GM12878 (cell line): ENCODE results near the gene ST7. TPM values are rescaled to one million over a fixed set of nuclear protein-coding genes. Genes with fewer than 3 reads are reported as not detected.

Source experiments
- ATAC-seq: fragments of 200-7000 bp; cut with Tn5 transposase; 3 replicates; pipeline ENCODE4 v1.9.1; 2020; ENCODE audit warnings: mild to moderate bottlenecking, moderate library complexity
- BruUV-seq: library from RNA; stranded (reverse); fragments of 400-500 nt; replicated peaks from 2 replicates; lab custom pipeline; 2021; lab: Mats Ljungman, UMichigan
- CTCF ChIA-PET: fragments of 300-600 bp; sonication (Branson Sonifier 250); formaldehyde crosslinking; extraction: SDS; loops from one replicate; lab custom pipeline; 2021; ENCODE audit warnings: inconsistent platforms; lab: Yijun Ruan, JAX
- POLR2A ChIA-PET: fragments of 350-600 bp; formaldehyde crosslinking; extraction: SDS; loops from one replicate; lab custom pipeline; 2021; ENCODE audit warnings: inconsistent platforms; lab: Charles Lee
- RAD21 ChIA-PET: fragments of 300-600 bp; sonication (Branson Sonifier 250); formaldehyde crosslinking; loops from one replicate; lab custom pipeline; 2023; ENCODE audit warnings: antibody characterized with exemption; ENCODE audit not compliant: unreplicated experiment; lab: Charles Lee
- SMC1A ChIA-PET: fragments of 300-600 bp; sonication (Branson Sonifier 250); formaldehyde crosslinking; loops from one replicate; lab custom pipeline; 2023; ENCODE audit not compliant: unreplicated experiment, uncharacterized antibody; lab: Charles Lee
- DNase-seq: peaks from one replicate; pipeline ENCODE4 v3.0.0-alpha.2; 2011; ENCODE audit warnings: low read depth, low spot score
- FAIRE-seq: peaks from 3 replicates; lab custom pipeline; 2011; peaks lifted over from hg19 to GRCh38; lab: Jason Lieb, UNC
- H2AFZ ChIP-seq: 2 replicates; pipeline ENCODE4 v1.6.0; 2011; ENCODE audit warnings: low read depth, low read length, control low read depth; ENCODE audit not compliant: control insufficient read depth
- H3K27ac ChIP-seq: 2 replicates; pipeline ENCODE4 v1.5.1; 2011; ENCODE audit warnings: control low read depth; ENCODE audit not compliant: control insufficient read depth, insufficient read depth
- H3K27me3 ChIP-seq, 2 experiments: replicated peaks in 1 of 2; 2 replicates each; pipeline versions ENCODE4 v1.6.0 to v1.6.1; 2011; ENCODE audit warnings: low read length in 1 of 2; ENCODE audit not compliant: control insufficient read depth in 2 of 2, insufficient read depth in 2 of 2
- H3K36me3 ChIP-seq, 2 experiments: 2 replicates each; pipeline ENCODE4 v1.5.1; 2011; ENCODE audit warnings: low read length in 1 of 2; ENCODE audit not compliant: control insufficient read depth in 2 of 2, insufficient read depth in 2 of 2
- H3K4me1 ChIP-seq: 2 replicates; pipeline ENCODE4 v1.6.1; 2011; ENCODE audit warnings: mild to moderate bottlenecking, low read length, moderate library complexity, mixed read lengths; ENCODE audit not compliant: control insufficient read depth, insufficient read depth
- H3K4me2 ChIP-seq: 2 replicates; pipeline ENCODE4 v1.6.0; 2011; ENCODE audit warnings: control low read depth; ENCODE audit not compliant: control insufficient read depth, insufficient read depth
- H3K4me3 ChIP-seq: fragments of 200-600 bp; sonication (generic); 2 replicates; pipeline ENCODE4 v1.5.1; 2016
- H3K79me2 ChIP-seq: 2 replicates; pipeline ENCODE4 v1.6.0; 2011; ENCODE audit warnings: low read length; ENCODE audit not compliant: control insufficient read depth, insufficient read depth
- H3K9ac ChIP-seq: 2 replicates; pipeline ENCODE4 v1.8.0; 2011; ENCODE audit warnings: low read length, control low read depth, mixed read lengths; ENCODE audit not compliant: control insufficient read depth, insufficient read depth
- H3K9me3 ChIP-seq: replicated peaks from 3 replicates; pipeline ENCODE4 v1.5.1; 2011; ENCODE audit warnings: mild to moderate bottlenecking, low read length; ENCODE audit not compliant: control insufficient read depth, insufficient read depth
- H4K20me1 ChIP-seq: 2 replicates; pipeline ENCODE4 v1.6.0; 2011; ENCODE audit not compliant: control insufficient read depth, insufficient read depth
- BCL11A ChIP-seq: IDR thresholded peaks from 2 replicates; pipeline ENCODE4 v1.6.1; 2011; ENCODE audit warnings: low read depth, low read length
- BRCA1 ChIP-seq: IDR thresholded peaks from 2 replicates; pipeline ENCODE4 v1.6.1; 2011; ENCODE audit warnings: low read depth, low read length, improper control_type of control experiment
- CREM ChIP-seq: IDR thresholded peaks from 2 replicates; pipeline ENCODE4 v1.6.1; 2014; ENCODE audit warnings: antibody characterized with exemption, low read depth
- GATAD2B ChIP-seq: fragments of 450-650 bp; conservative IDR thresholded peaks from 2 replicates; pipeline ENCODE4 v1.6.1; 2017; ENCODE audit warnings: low read depth, mild to moderate bottlenecking, moderate library complexity
- HDAC2 ChIP-seq: fragments of 200-600 bp; sonication (generic); IDR thresholded peaks from 2 replicates; pipeline ENCODE4 v1.6.1; 2017
- MXI1 ChIP-seq: fragments of 150-350 bp; IDR thresholded peaks from 2 replicates; pipeline ENCODE4 v1.6.1; 2011; ENCODE audit warnings: low read depth, mild to moderate bottlenecking, inconsistent platforms, low read length, improper control_type of control experiment
- NBN ChIP-seq: fragments of 450-650 bp; IDR thresholded peaks from 2 replicates; pipeline ENCODE4 v1.6.1; 2016
- NFYB ChIP-seq: IDR thresholded peaks from 2 replicates; pipeline ENCODE4 v1.6.1; 2011; ENCODE audit warnings: low read depth, mild to moderate bottlenecking, low read length, improper control_type of control experiment, moderate library complexity; ENCODE audit not compliant: insufficient read depth
- NR2C1 ChIP-seq: fragments of 450-650 bp; IDR thresholded peaks from 2 replicates; pipeline ENCODE4 v1.6.1; 2017; ENCODE audit warnings: antibody characterized with exemption, mild to moderate bottlenecking, moderate library complexity
- RAD51 ChIP-seq: fragments of 450-650 bp; IDR thresholded peaks from 2 replicates; pipeline ENCODE4 v1.6.1; 2016; ENCODE audit warnings: moderate library complexity, mild to moderate bottlenecking, inconsistent platforms
- SMC3 ChIP-seq: IDR thresholded peaks from 2 replicates; pipeline ENCODE4 v1.6.1; 2011; ENCODE audit warnings: low read length, improper control_type of control experiment, borderline replicate concordance
- SREBF2 ChIP-seq: IDR thresholded peaks from 2 replicates; pipeline ENCODE4 v1.6.1; 2012; ENCODE audit warnings: mild to moderate bottlenecking, low read length
- STAT3 ChIP-seq: IDR thresholded peaks from 2 replicates; pipeline ENCODE4 v1.6.1; 2011; ENCODE audit warnings: low read depth, low read length, improper control_type of control experiment
- WRNIP1 ChIP-seq: IDR thresholded peaks from 2 replicates; pipeline ENCODE4 v1.6.1; 2011; ENCODE audit warnings: low read depth, low read length, improper control_type of control experiment, borderline replicate concordance
- WGBS: methylation state at CpG from one replicate; pipeline ENCODE4 v1.1.6; 2016; ENCODE audit warnings: low lambda C conversion rate; ENCODE audit not compliant: insufficient replicate concordance, insufficient coverage; ENCODE audit errors: missing lambda C conversion rate; 5-methylcytosine and 5-hydroxymethylcytosine counted together
- in situ Hi-C: fragments of 300-500 bp; cut with MboI; formaldehyde crosslinking; loops from 9 replicates; pipeline ENCODE4 v1.14.3; 2018; ENCODE audit warnings: mixed read lengths
- intact Hi-C: fragments of 100-400 bp; cut with micrococcal nuclease; formaldehyde crosslinking; loops from one replicate; pipeline ENCODE4 v1.14.2; 2022; ENCODE audit not compliant: unreplicated experiment
- polyA plus RNA-seq, 11 experiments: library from polyadenylated mRNA; depleted of rRNA in 4 of 11; unstranded in 6 of 11; stranded (reverse) in 5 of 11; fragments of >200 nt; fragmentation: Nextera tagmentation in 4 of 11; fragmentation: Illumina TruSeq in 1 of 11; extraction: Ambion mirVana in 4 of 11; extraction: Trizol in 1 of 11; gene quantifications; 1 replicate in 1 of 11; 2 replicates in 10 of 11; pipeline versions ENCODE4 v1.2.1 to v1.2.3, GENCODE V29; 2011 to 2016; ENCODE audit warnings: inconsistent platforms in 2 of 11, missing spikeins in 2 of 11, low read depth in 1 of 11
- total RNA-seq, 4 experiments: library from RNA; depleted of rRNA in 3 of 4; stranded (reverse); fragments of >200 nt in 3 of 4; fragmentation: Illumina TruSeq in 1 of 4; extraction: Trizol in 1 of 4; gene quantifications; 2 replicates each; pipeline versions ENCODE4 v1.2.1 to v1.2.3, GENCODE V29; 2013 to 2021
- TF ChIP-seq, protein P1 (sequence below): IDR thresholded peaks from 2 replicates; pipeline ENCODE4 v1.6.1; 2012; ENCODE audit warnings: low read depth, low read length, improper control_type of control experiment
- TF ChIP-seq, protein P2 (sequence below): fragments of 450-650 bp; conservative IDR thresholded peaks from 2 replicates; pipeline ENCODE4 v1.6.1; 2017; ENCODE audit warnings: mild to moderate bottlenecking, moderate library complexity

ST7 gene
- total and polyA plus RNA-seq, 10 of the 15 experiments (the other 5 are each of a cell fraction or from before 2014, with no cell fraction given) = 27.7 to 76.4 (median 53.6) TPM

DNA sequence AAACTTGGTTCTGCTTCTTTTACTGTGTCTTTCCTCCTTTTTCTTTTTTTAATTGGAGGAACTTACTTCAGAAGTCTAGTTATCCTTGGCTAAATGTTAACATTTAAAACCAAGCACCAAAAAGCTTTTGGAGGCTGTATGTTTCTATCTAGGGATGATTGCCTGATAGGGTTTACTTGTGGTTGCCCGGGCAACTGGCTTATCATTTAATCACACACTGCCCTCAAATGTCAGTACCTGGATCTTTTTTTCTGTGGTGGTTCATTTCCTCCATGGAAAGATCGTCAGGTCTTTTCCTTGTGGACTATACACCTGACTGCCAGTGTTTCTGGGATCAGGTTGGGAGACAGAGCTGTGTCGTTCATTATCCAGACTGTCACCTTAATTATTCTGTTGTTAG is 196.4 kb downstream of the ST7 start:
- H3K4me1 ChIP-seq = no peaks in the 10 kb centered on the region
- FAIRE-seq (no peak), DNase-seq (no peak), ATAC-seq (no peak)
- no peaks in the 10 kb centered on the region for H3K79me2 ChIP-seq
- no peak for TF ChIP-seq GATAD2B
- no peak for TF ChIP-seq BRCA1
- no peak for TF ChIP-seq BCL11A
- TF ChIP-seq WRNIP1 = no peak
- TF ChIP-seq SMC3 = no peak
- no peak for TF ChIP-seq STAT3
- no peak for TF ChIP-seq RAD51
- TF ChIP-seq NFYB = no peak
- TF ChIP-seq MXI1 = no peak
- no peak for TF ChIP-seq SREBF2
- no peak for TF ChIP-seq HDAC2
- TF ChIP-seq, protein P1, sequence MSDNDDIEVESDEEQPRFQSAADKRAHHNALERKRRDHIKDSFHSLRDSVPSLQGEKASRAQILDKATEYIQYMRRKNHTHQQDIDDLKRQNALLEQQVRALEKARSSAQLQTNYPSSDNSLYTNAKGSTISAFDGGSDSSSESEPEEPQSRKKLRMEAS = no peak
- TF ChIP-seq NBN = no peak
- TF ChIP-seq, protein P2, sequence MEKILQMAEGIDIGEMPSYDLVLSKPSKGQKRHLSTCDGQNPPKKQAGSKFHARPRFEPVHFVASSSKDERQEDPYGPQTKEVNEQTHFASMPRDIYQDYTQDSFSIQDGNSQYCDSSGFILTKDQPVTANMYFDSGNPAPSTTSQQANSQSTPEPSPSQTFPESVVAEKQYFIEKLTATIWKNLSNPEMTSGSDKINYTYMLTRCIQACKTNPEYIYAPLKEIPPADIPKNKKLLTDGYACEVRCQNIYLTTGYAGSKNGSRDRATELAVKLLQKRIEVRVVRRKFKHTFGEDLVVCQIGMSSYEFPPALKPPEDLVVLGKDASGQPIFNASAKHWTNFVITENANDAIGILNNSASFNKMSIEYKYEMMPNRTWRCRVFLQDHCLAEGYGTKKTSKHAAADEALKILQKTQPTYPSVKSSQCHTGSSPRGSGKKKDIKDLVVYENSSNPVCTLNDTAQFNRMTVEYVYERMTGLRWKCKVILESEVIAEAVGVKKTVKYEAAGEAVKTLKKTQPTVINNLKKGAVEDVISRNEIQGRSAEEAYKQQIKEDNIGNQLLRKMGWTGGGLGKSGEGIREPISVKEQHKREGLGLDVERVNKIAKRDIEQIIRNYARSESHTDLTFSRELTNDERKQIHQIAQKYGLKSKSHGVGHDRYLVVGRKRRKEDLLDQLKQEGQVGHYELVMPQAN = no peak
- no peak for TF ChIP-seq NR2C1
- no peak for TF ChIP-seq CREM
- H3K36me3 ChIP-seq = peaks cover 6 to 9% of the 10 kb centered on the region in 2 experiments; a peak in 3 of 4 replicates
- no peaks in the 10 kb centered on the region for H4K20me1 ChIP-seq
- H2AFZ ChIP-seq = no peak overlapping the region
- H3K9me3 ChIP-seq = no peaks in the 10 kb centered on the region
- ChIA-PET RAD21 (no interaction called here), CTCF (no interaction called here), SMC1A (no interaction called here), POLR2A (interaction anchor here (0.7 kb wide), 1 partner anchor 197 kb away, joined by 5 read pairs; the partner anchor contains the start of gene ST7)
- in situ Hi-C loops (no loop called here), intact Hi-C loops (no loop called here)
- no peak overlapping the region for H3K9ac ChIP-seq
- no peak overlapping the region for H3K4me2 ChIP-seq
- BruUV-seq = no TSS peak
- H3K4me3 ChIP-seq = no peak overlapping the region
- H3K27ac ChIP-seq = no peak overlapping the region
- H3K27me3 ChIP-seq = no peaks in the 10 kb centered on the region
- WGBS = 81% methylated on average over 3 of the region's 3 CpGs
